Spleen (tissue), 11 donors: ENCODE measurements around the gene MYORG. TPM values are rescaled to one million over a fixed set of nuclear protein-coding genes. Genes with fewer than 3 reads are reported as not detected.
A peak's percentile ranks its signal among the peaks of the same experiment; 100 is the strongest.
"Not testable (repeated sequence)": the region's sequence is repeated elsewhere in the genome, so short reads cannot be mapped to it uniquely, and the experiment has no call there.

Source experiments
- DNase-seq: peaks from one replicate; pipeline ENCODE4 v3.0.0-alpha.2; 2020
- H3K27ac ChIP-seq, 8 donors: fragments of 200-600 bp; sonication (generic) in 7 of 8; 1 replicate in 4 of 8; 2 replicates in 4 of 8; pipeline versions ENCODE4 v1.5.0 to v1.8.0; 2016 to 2021; ENCODE audit warnings: inconsistent platforms in 4 of 8, mild to moderate bottlenecking in 4 of 8, moderate library complexity in 1 of 8
- H3K27me3 ChIP-seq, 7 donors: fragments of 200-600 bp; sonication (generic) in 6 of 7; replicated peaks in 1 of 7; 1 replicate in 4 of 7; 2 replicates in 3 of 7; pipeline versions ENCODE4 v1.5.0 to v1.8.0; 2016 to 2021; ENCODE audit warnings: inconsistent platforms in 3 of 7, mild to moderate bottlenecking in 1 of 7
- H3K36me3 ChIP-seq, 6 donors: fragments of 200-600 bp; sonication (generic) in 5 of 6; 1 replicate in 4 of 6; 2 replicates in 2 of 6; pipeline versions ENCODE4 v1.5.0 to v1.8.0; 2016 to 2021; ENCODE audit warnings: inconsistent platforms in 2 of 6
- H3K4me1 ChIP-seq, 6 donors: fragments of 200-600 bp; sonication (generic) in 5 of 6; 1 replicate in 3 of 6; 2 replicates in 3 of 6; pipeline versions ENCODE4 v1.5.0 to v1.8.0; 2016 to 2021; ENCODE audit warnings: inconsistent platforms in 3 of 6
- H3K4me3 ChIP-seq, 8 donors: fragments of 200-600 bp; sonication (generic) in 7 of 8; 1 replicate in 4 of 8; 2 replicates in 4 of 8; pipeline versions ENCODE4 v1.5.0 to v1.8.0; 2016 to 2021; ENCODE audit warnings: inconsistent platforms in 4 of 8, mild to moderate bottlenecking in 4 of 8, moderate library complexity in 2 of 8
- H3K9me3 ChIP-seq, 8 donors: fragments of 200-600 bp; sonication (generic) in 7 of 8; 1 replicate in 4 of 8; 2 replicates in 4 of 8; pipeline versions ENCODE4 v1.5.0 to v1.8.0; 2016 to 2021; ENCODE audit warnings: inconsistent platforms in 4 of 8
- CTCF ChIP-seq, 11 experiments: fragments of 200-600 bp in 7 of 11; fragments of 450-650 bp in 4 of 11; sonication (generic) in 4 of 11; IDR thresholded peaks in 8 of 11; conservative IDR thresholded peaks in 3 of 11; 1 replicate in 7 of 11; 2 replicates in 4 of 11; pipeline versions ENCODE4 v1.4.0 to v1.8.0; 2016 to 2021; ENCODE audit warnings: antibody characterized with exemption in 11 of 11, inconsistent platforms in 4 of 11, mild to moderate bottlenecking in 1 of 11
- POLR2A ChIP-seq, 3 donors: fragments of 450-650 bp; IDR thresholded peaks; one replicate each; pipeline ENCODE4 v1.5.1; 2017; ENCODE audit warnings: antibody characterized with exemption in 3 of 3, mild to moderate bottlenecking in 1 of 3
- POLR2AphosphoS5 ChIP-seq, 3 donors: sonication (generic); formaldehyde crosslinking; IDR thresholded peaks; one replicate each; pipeline ENCODE4 v1.5.1; 2017; ENCODE audit warnings: antibody characterized with exemption in 3 of 3
- WGBS, 5 donors: extraction: QIAGEN DNeasy Blood & Tissue Kit in 3 of 5; methylation state at CpG; one replicate each; pipeline versions ENCODE4 v1.1.5 to v1.1.7; 2013 to 2018; 5-methylcytosine and 5-hydroxymethylcytosine counted together
- intact Hi-C: fragments of 100-400 bp; cut with DNase I; formaldehyde crosslinking; loops from one replicate; pipeline ENCODE4 v1.15.0; 2023; ENCODE audit warnings: low total_unique reads
- polyA plus RNA-seq, 3 donors: library from polyadenylated mRNA; stranded (reverse); fragments of 200-250 nt; gene quantifications; one replicate each; pipeline ENCODE4 v1.2.1, GENCODE V29; 2013
- total RNA-seq, 7 donors: library from RNA; depleted of rRNA in 3 of 7; stranded (reverse); fragments of >200 nt in 3 of 7; fragmentation: NEBNext Ultra II Directional in 4 of 7; extraction: Animal tissue kit (Norgen Biotek cat#: 25700) in 4 of 7; gene quantifications; one replicate each; pipeline versions ENCODE4 v1.1.0 to v1.2.1, GENCODE V29; 2016 to 2021
- donor health status: healthy with polysubstance abuse.
- donor health status: DM: no; HTN: no; CAD: no; lungs with moderate emphysema.
- donor health status: DM: no; HTN: no; CAD: no.
- donor health status: Bipolar disorder and iron deficiency.
- donor health status: healthy.
- donor health status: DM: no; HTN: no; CAD: no.
- donor health status: DM: yes; HTN: yes; CAD: no.

MYORG gene
- total and polyA plus RNA-seq, 10 donors, result 0.22 to 2.2 (median 1.2) TPM

DNA sequence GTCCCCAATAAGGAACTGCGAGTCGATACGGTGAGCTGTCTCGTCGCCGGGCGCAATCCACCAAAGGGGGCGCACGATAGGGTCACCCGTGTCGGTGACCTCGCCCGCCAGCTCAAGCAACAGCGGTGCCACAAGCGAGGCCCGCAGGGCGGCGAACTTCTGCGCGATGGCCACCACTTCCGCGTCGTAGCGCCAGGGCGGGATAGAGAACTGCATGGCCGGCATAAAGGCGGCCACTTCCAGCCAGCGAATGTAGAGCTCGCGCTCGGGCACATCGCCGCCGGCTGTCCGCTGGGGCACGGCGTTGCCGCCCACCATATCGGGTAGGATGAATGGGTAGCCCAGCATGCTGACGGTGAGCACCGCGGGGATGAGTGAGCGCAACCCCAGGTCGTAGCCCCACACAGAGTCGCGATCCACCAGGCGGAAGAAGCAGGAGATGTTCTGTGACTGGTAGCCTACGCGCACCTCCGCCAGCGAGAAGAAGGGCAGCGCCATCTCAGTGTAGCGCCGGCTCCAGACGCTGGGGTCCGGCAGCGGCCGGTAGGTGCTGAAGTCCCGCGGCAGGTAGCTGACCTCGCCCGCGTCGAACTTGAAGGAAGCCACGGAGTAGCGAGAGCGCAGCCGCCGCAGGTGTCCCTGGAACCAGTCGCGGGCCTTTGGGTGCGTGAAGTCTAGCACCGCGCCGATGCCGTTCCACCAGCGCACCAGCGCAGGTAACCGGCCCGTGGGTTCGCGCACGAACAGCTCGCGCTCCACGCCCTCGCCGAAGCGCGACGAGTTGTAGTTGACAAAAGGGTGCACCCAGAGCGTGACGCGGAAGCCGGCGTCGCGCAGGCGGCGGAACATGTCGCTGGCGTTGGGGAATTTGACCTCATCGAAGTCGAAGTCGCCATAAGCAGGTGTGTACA is 5.5 kb downstream of the MYORG start:
- Histone ChIP-seq H3K27me3 (peaks cover 0 to 6% (median 0%) of the 10 kb centered on the region in 7 donors), H3K4me3 (peak overlapping the region in 2 of 8 donors; percentile 13 to 40), H3K36me3 (peaks cover 0 to 16% (median 0%) of the 10 kb centered on the region in 6 donors), H3K27ac (no peak overlapping the region), H3K9me3 (peaks cover 0 to 25% (median 6%) of the 10 kb centered on the region in 8 donors), H3K4me1 (peaks cover 4 to 15% (median 9%) of the 10 kb centered on the region in 6 donors)
- TF ChIP-seq POLR2AphosphoS5 (IDR thresholded peaks at IDR 0.05), result no peak
- no peak for TF ChIP-seq CTCF (IDR thresholded peaks at IDR 0.05 in 8 of 11, conservative IDR thresholded peaks at IDR 0.05 in 3 of 11)
- DNase-seq, result no peak
- intact Hi-C loops, result no loop called here
- 82 to 88% (median 84%) methylated on average over 99 to 105 of the region's 105 CpGs for WGBS, 5 donors

GRCh38 chr9:34370335-34370969 is 6.2 kb downstream of the MYORG start:
- peaks cover 0 to 6% (median 0%) of the 10 kb centered on the region in 7 donors for H3K27me3 ChIP-seq
- intact Hi-C loops, result no loop called here

DNA sequence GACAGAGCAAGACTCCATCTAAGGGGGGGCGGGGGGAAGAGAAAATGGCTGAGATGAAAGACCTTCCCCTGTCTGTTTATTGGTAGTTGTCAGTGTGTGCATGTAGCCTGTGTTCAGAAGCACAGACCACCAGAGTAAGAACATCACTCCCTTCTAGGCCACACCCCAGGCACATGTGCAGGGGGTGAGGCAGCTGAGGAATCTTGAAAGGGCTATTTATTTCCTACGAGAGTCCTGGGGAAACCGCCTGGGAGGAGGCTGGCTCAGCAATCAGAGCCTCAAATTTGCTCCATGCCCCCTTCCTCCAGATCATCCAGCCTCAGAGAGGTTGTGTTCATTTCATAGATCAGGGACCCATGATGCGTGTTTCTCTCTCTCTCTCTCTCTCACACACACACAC is 7.1 kb downstream of the MYORG start:
- WGBS, 5 donors, result 90 to 95% (median 93%) methylated on average over 4 of the region's 4 CpGs
- Histone ChIP-seq H3K4me1 (no peaks in the 10 kb centered on the region), H3K27me3 (peaks cover 0 to 6% (median 0%) of the 10 kb centered on the region in 7 donors), H3K27ac (no peak overlapping the region), H3K9me3 (peaks cover 0 to 25% (median 6%) of the 10 kb centered on the region in 8 donors), H3K4me3 (no peak overlapping the region), H3K36me3 (peaks cover 0 to 16% (median 0%) of the 10 kb centered on the region in 6 donors)
- TF ChIP-seq CTCF (IDR thresholded peaks at IDR 0.05 in 8 of 11, conservative IDR thresholded peaks at IDR 0.05 in 3 of 11) (no peak), POLR2A (IDR thresholded peaks at IDR 0.05) (no peak), POLR2AphosphoS5 (IDR thresholded peaks at IDR 0.05) (no peak)
- no peak for DNase-seq
- intact Hi-C loops, result no loop called here

More at GRCh38 chr9:34370335-34370969, 6.2 kb downstream of the MYORG start:
- 82 to 90% (median 86%) methylated on average over 23 of the region's 23 CpGs for WGBS, 5 donors
- Histone ChIP-seq H3K4me1 (peaks cover 0 to 7% (median 2%) of the 10 kb centered on the region in 6 donors), H3K9me3 (peaks cover 0 to 25% (median 6%) of the 10 kb centered on the region in 8 donors), H3K4me3 (peak overlapping the region in 2 of 8 donors; percentile 13 to 40), H3K36me3 (peaks cover 0 to 16% (median 0%) of the 10 kb centered on the region in 6 donors), H3K27ac (no peak overlapping the region)
- TF ChIP-seq POLR2AphosphoS5 (IDR thresholded peaks at IDR 0.05) (no peak), POLR2A (IDR thresholded peaks at IDR 0.05) (no peak), CTCF (IDR thresholded peaks at IDR 0.05 in 8 of 11, conservative IDR thresholded peaks at IDR 0.05 in 3 of 11) (no peak)
- no peak for DNase-seq

DNA sequence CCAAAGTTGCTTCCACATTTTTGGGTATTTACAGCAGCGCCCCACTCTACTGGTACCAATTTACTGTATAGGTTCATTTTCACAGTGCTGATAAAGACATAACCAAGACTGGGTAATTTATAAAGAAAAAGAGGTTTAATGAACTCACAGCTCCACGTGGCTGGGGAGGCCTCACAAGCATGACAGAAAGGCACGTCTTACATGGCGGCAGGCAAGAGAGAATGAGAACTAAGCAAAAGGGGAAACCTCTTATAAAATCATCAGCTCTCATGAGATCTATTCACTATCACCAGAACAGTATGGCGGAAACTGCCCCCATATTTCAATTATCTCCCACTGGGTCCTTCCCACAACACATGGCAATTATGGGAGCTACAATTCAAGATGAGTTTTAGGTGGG is 7.9 kb downstream of the MYORG start:
- H3K27ac ChIP-seq, DNase-seq, H3K27me3 ChIP-seq, H3K4me1 ChIP-seq, intact Hi-C loops, H3K4me3 ChIP-seq: not testable (repeated sequence)
- 94 to 98% (median 96%) methylated on average over 5 of the region's 5 CpGs for WGBS, 5 donors
- Histone ChIP-seq H3K36me3 (peaks cover 0 to 16% (median 0%) of the 10 kb centered on the region in 6 donors), H3K9me3 (peaks cover 0 to 25% (median 6%) of the 10 kb centered on the region in 8 donors)

DNA sequence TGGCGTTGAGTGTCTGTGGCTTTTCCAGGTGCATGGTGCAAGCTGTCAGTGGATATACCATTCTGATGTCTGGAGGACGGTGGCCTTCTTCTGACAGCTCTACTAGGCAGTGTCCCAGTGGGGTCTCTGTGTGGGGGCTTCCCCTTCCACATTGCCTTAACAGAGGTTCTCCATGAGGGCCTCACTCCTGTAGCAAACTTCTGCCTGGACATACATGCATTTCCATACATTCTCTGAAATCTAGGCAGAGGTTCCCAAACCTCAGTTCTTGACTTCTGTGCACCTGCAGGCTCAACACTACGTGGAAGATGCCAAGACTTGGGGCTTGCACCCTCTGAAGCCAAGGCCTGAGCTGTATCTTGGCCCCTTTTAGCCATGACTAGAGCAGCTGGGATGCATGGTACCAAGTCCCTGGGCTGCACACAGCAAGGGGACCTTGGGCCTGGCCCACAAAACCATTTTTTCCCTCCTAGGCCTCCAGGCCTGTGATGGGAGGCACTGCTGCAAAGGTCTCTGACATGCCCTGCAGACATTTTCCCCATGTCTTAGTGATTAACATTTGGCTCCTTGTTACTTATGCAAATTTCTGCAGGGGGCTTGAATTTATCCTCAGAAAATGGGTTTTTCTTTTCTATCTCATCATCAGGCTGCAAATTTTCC is 8.8 kb downstream of the MYORG start:
- H3K27ac ChIP-seq, intact Hi-C loops, DNase-seq, H3K4me3 ChIP-seq, H3K27me3 ChIP-seq, H3K4me1 ChIP-seq: not testable (repeated sequence)
- Histone ChIP-seq H3K9me3 (peaks cover 0 to 25% (median 6%) of the 10 kb centered on the region in 8 donors), H3K36me3 (peaks cover 0 to 16% (median 0%) of the 10 kb centered on the region in 6 donors)
- WGBS, 5 donors, result 79 to 97% (median 92%) methylated on average over 2 to 3 of the region's 3 CpGs
